Small intestine (tissue), 7 donors: ENCODE measurements around the gene PAM. TPM values are rescaled to one million over a fixed set of nuclear protein-coding genes. Genes with fewer than 3 reads are reported as not detected.
A peak's percentile ranks its signal among the peaks of the same experiment; 100 is the strongest.

ENCODE experiments used
- DNase-seq, 2 donors: peaks; one replicate each; pipeline versions ENCODE4 v3.0.0 to v3.0.0-alpha.2; 2013
- FAIRE-seq: peaks from 2 replicates; lab custom pipeline; 2012; peaks lifted over from hg19 to GRCh38; lab: Jason Lieb, UNC
- H3K27ac ChIP-seq, 3 donors: one replicate each; pipeline ENCODE4 v1.5.1; 2013; ENCODE audit warnings: low read length in 2 of 3, mild to moderate bottlenecking in 2 of 3, control low read depth in 1 of 3, inconsistent platforms in 1 of 3, low read depth in 1 of 3, moderate library complexity in 1 of 3
- H3K27me3 ChIP-seq, 3 donors: one replicate each; pipeline ENCODE4 v1.6.1; 2013; ENCODE audit warnings: low read length in 3 of 3, inconsistent platforms in 1 of 3; ENCODE audit not compliant: control insufficient read depth in 3 of 3, insufficient read depth in 3 of 3
- H3K36me3 ChIP-seq, 3 donors: one replicate each; pipeline ENCODE4 v1.6.1; 2013; ENCODE audit warnings: low read length in 3 of 3, inconsistent platforms in 1 of 3, low read depth in 1 of 3, mild to moderate bottlenecking in 1 of 3, moderate library complexity in 1 of 3; ENCODE audit not compliant: control insufficient read depth in 3 of 3, insufficient read depth in 2 of 3
- H3K4me1 ChIP-seq, 3 donors: one replicate each; pipeline ENCODE4 v1.6.1; 2013; ENCODE audit warnings: low read length in 2 of 3, inconsistent platforms in 1 of 3, low read depth in 1 of 3, mild to moderate bottlenecking in 1 of 3, moderate library complexity in 1 of 3; ENCODE audit not compliant: control insufficient read depth in 3 of 3, insufficient read depth in 2 of 3
- H3K4me3 ChIP-seq, 3 donors: one replicate each; pipeline ENCODE4 v1.5.1; 2013; ENCODE audit warnings: low read length in 3 of 3, control low read depth in 1 of 3, inconsistent platforms in 1 of 3, low read depth in 1 of 3, mild to moderate bottlenecking in 1 of 3, moderate library complexity in 1 of 3
- H3K9me3 ChIP-seq, 2 donors: one replicate each; pipeline ENCODE4 v1.6.1; 2013; ENCODE audit warnings: low read depth in 1 of 2, low read length in 1 of 2; ENCODE audit not compliant: control insufficient read depth in 2 of 2, insufficient read depth in 1 of 2
- WGBS, 3 donors: extraction: QIAGEN DNeasy Blood & Tissue Kit; methylation state at CpG; one replicate each; pipeline ENCODE4 v1.1.7; 2013; 5-methylcytosine and 5-hydroxymethylcytosine counted together
- polyA plus RNA-seq, 4 donors: library from polyadenylated mRNA; stranded (reverse) in 3 of 4; unstranded in 1 of 4; fragments of 200-250 nt in 3 of 4; fragments of 120-200 nt in 1 of 4; gene quantifications; one replicate each; pipeline versions ENCODE4 v1.2.1 to v1.2.3, GENCODE V29; 2013
- donor health status: healthy with polysubstance abuse.
- donor health status: control.
- donor health status: control.
- donor health status: Bipolar disorder and iron deficiency.
- donor health status: healthy.

The PAM gene
- polyA plus RNA-seq, 4 donors: 40.3 to 110 (median 59.8) TPM

GRCh38 chr5:102719886-102720285, 35.2 kb upstream of the PAM start:
- no peaks in the 10 kb centered on the region for H3K27me3 ChIP-seq
- H3K4me1 ChIP-seq: no peaks in the 10 kb centered on the region
- no peak overlapping the region for H3K4me3 ChIP-seq
- DNase-seq (no peak), FAIRE-seq (no peak)
- H3K36me3 ChIP-seq: no peaks in the 10 kb centered on the region
- 77 to 81% (median 78%) methylated on average over 1 of the region's 1 CpG for WGBS, 3 donors
- H3K9me3 ChIP-seq: no peaks in the 10 kb centered on the region
- no peak overlapping the region for H3K27ac ChIP-seq

GRCh38 chr5:102720969-102721368, 34.1 kb upstream of the PAM start:
- DNase-seq: peak in 1 of 2 donors; percentile 15
- Histone ChIP-seq H3K27me3 (no peaks in the 10 kb centered on the region), H3K4me3 (no peak overlapping the region), H3K27ac (no peak overlapping the region), H3K9me3 (no peaks in the 10 kb centered on the region), H3K4me1 (no peaks in the 10 kb centered on the region), H3K36me3 (no peaks in the 10 kb centered on the region)
- 31 to 65% (median 51%) methylated on average over 1 of the region's 1 CpG for WGBS, 3 donors
- no peak for FAIRE-seq

- Histone ChIP-seq H3K27me3 (no peaks in the 10 kb centered on the region), H3K9me3 (no peaks in the 10 kb centered on the region), H3K4me3 (no peak overlapping the region), H3K4me1 (no peaks in the 10 kb centered on the region), H3K36me3 (no peaks in the 10 kb centered on the region), H3K27ac (no peak overlapping the region)
- DNase-seq (no peak), FAIRE-seq (no peak)
- WGBS, 3 donors: 80 to 87% (median 83%) methylated on average over 4 of the region's 4 CpGs
Observed at GRCh38 chr5:102722931-102723330, 32.2 kb upstream of the PAM start.

GRCh38 chr5:102731693-102732092, 23.4 kb upstream of the PAM start:
- no peak for FAIRE-seq
- Histone ChIP-seq H3K4me1 (no peaks in the 10 kb centered on the region), H3K27ac (no peak overlapping the region), H3K4me3 (no peak overlapping the region), H3K9me3 (no peaks in the 10 kb centered on the region), H3K27me3 (no peaks in the 10 kb centered on the region), H3K36me3 (no peaks in the 10 kb centered on the region)
- 12 to 57% (median 19%) methylated on average over 1 of the region's 1 CpG for WGBS, 3 donors
- peak in 1 of 2 donors; percentile 13 for DNase-seq

- Histone ChIP-seq H3K27me3 (no peaks in the 10 kb centered on the region), H3K27ac (no peak overlapping the region), H3K9me3 (no peaks in the 10 kb centered on the region), H3K4me3 (no peak overlapping the region), H3K36me3 (no peaks in the 10 kb centered on the region), H3K4me1 (no peaks in the 10 kb centered on the region)
- 67 to 82% (median 73%) methylated on average over 5 of the region's 5 CpGs for WGBS, 3 donors
- DNase-seq (no peak), FAIRE-seq (no peak)
Observed at GRCh38 chr5:102733534-102733933, 21.6 kb upstream of the PAM start.

GRCh38 chr5:102737161-102737560, 17.9 kb upstream of the PAM start:
- WGBS, 3 donors: 86 to 88% (median 87%) methylated on average over 1 of the region's 1 CpG
- no peak overlapping the region for H3K4me3 ChIP-seq
- no peak for FAIRE-seq

GRCh38 chr5:102737805-102738469, 17.2 kb upstream of the PAM start:
- Histone ChIP-seq H3K4me1 (no peaks in the 10 kb centered on the region), H3K4me3 (no peak overlapping the region), H3K9me3 (no peaks in the 10 kb centered on the region), H3K36me3 (no peaks in the 10 kb centered on the region), H3K27ac (no peak overlapping the region), H3K27me3 (no peaks in the 10 kb centered on the region)
- no peak for FAIRE-seq
- DNase-seq: no peak
- WGBS, 3 donors: 51 to 69% (median 65%) methylated on average over 7 of the region's 7 CpGs

More at GRCh38 chr5:102737161-102737560, 17.9 kb upstream of the PAM start:
- H3K4me1 ChIP-seq: no peaks in the 10 kb centered on the region
- no peak for DNase-seq
- H3K9me3 ChIP-seq: no peaks in the 10 kb centered on the region
- no peak overlapping the region for H3K27ac ChIP-seq
- H3K36me3 ChIP-seq: no peaks in the 10 kb centered on the region
- no peaks in the 10 kb centered on the region for H3K27me3 ChIP-seq

GRCh38 chr5:102740515-102740914, 14.6 kb upstream of the PAM start:
- no peaks in the 10 kb centered on the region for H3K4me1 ChIP-seq
- no peaks in the 10 kb centered on the region for H3K27me3 ChIP-seq
- H3K4me3 ChIP-seq: no peak overlapping the region
- peak; percentile 35 to 78 for DNase-seq
- no peaks in the 10 kb centered on the region for H3K9me3 ChIP-seq
- FAIRE-seq: no peak
- WGBS, 3 donors: 13 to 57% (median 32%) methylated on average over 2 of the region's 2 CpGs
- no peak overlapping the region for H3K27ac ChIP-seq
- H3K36me3 ChIP-seq: no peaks in the 10 kb centered on the region

- H3K27me3 ChIP-seq: no peaks in the 10 kb centered on the region
- FAIRE-seq: no peak
- 90 to 95% (median 92%) methylated on average over 3 of the region's 3 CpGs for WGBS, 3 donors
Observed at GRCh38 chr5:102742215-102742614, 12.9 kb upstream of the PAM start.

More at GRCh38 chr5:102742215-102742614, 12.9 kb upstream of the PAM start:
- Histone ChIP-seq H3K9me3 (no peaks in the 10 kb centered on the region), H3K4me3 (no peak overlapping the region), H3K27ac (no peak overlapping the region), H3K4me1 (no peaks in the 10 kb centered on the region), H3K36me3 (no peaks in the 10 kb centered on the region)
- no peak for DNase-seq
